Neural progenitor cell (in vitro differentiated cells): Measurements from ENCODE around the gene CKB.

Experiments used
- CTCF ChIP-seq: fragments of 200-600 bp; sonication (generic); IDR thresholded peaks from 2 replicates; pipeline ENCODE4 v1.5.1; 2017; ENCODE audit warnings: antibody characterized with exemption, mild to moderate bottlenecking
- EZH2 ChIP-seq: fragments of 200-600 bp; sonication (generic); IDR thresholded peaks from 2 replicates; pipeline ENCODE4 v1.6.1; 2017; ENCODE audit warnings: antibody characterized with exemption, mild to moderate bottlenecking, moderate library complexity

- TF ChIP-seq EZH2 (no peak), CTCF (no peak)
Observed at GRCh38 chr14:103547455-103547940, 24.9 kb upstream of the CKB start.
